ENCODE results near the gene AMIGO1.

DNA sequence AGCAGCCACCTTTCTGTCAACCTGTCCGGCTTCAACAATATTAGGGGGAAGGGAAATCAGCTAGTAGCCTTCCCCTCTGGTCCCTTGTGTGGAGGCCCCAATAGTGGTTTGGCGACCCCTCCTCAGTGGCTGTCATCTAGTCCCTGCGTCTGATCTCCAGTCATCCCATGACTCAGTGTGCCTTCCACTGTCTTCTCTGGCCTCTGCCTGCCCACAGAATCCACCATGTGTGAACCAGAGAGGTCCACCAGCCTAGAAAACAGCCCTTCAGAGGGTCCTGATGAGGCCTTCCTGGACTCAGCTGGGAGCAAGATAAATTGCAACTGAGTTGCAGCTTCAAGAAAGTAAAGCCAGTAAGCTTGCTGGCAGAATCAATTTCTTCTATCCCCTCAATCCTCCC, 29.6 kb downstream of the AMIGO1 start:
- TF ChIP-seq FOXP2 (optimal IDR thresholded peaks at IDR 0.05; ENCODE audit: borderline replicate concordance, extremely low read depth, extremely low read length, insufficient read depth) (no peak), TAF1 (IDR thresholded peaks at IDR 0.05; ENCODE audit: borderline replicate concordance, insufficient read depth, low read length) (no peak), POLR2AphosphoS5 (IDR thresholded peaks at IDR 0.05; ENCODE audit: low read depth, low read length) (no peak), SIN3A (IDR thresholded peaks at IDR 0.05; ENCODE audit: borderline replicate concordance, insufficient read depth, low read length) (no peak)
- TF ChIP-seq, protein P1, sequence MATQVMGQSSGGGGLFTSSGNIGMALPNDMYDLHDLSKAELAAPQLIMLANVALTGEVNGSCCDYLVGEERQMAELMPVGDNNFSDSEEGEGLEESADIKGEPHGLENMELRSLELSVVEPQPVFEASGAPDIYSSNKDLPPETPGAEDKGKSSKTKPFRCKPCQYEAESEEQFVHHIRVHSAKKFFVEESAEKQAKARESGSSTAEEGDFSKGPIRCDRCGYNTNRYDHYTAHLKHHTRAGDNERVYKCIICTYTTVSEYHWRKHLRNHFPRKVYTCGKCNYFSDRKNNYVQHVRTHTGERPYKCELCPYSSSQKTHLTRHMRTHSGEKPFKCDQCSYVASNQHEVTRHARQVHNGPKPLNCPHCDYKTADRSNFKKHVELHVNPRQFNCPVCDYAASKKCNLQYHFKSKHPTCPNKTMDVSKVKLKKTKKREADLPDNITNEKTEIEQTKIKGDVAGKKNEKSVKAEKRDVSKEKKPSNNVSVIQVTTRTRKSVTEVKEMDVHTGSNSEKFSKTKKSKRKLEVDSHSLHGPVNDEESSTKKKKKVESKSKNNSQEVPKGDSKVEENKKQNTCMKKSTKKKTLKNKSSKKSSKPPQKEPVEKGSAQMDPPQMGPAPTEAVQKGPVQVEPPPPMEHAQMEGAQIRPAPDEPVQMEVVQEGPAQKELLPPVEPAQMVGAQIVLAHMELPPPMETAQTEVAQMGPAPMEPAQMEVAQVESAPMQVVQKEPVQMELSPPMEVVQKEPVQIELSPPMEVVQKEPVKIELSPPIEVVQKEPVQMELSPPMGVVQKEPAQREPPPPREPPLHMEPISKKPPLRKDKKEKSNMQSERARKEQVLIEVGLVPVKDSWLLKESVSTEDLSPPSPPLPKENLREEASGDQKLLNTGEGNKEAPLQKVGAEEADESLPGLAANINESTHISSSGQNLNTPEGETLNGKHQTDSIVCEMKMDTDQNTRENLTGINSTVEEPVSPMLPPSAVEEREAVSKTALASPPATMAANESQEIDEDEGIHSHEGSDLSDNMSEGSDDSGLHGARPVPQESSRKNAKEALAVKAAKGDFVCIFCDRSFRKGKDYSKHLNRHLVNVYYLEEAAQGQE (IDR thresholded peaks at IDR 0.05; ENCODE audit: insufficient read depth in 1 of 2, low read depth in 2 of 2, low read length in 2 of 2): no peak

Measured in PFSK-1 (cell line).